ENCODE data around the gene SLC22A6. TPM values are rescaled to one million over a fixed set of nuclear protein-coding genes. Genes with fewer than 3 reads are reported as not detected.

Gene SLC22A6
- total RNA-seq = not detected in 2 replicates

DNA sequence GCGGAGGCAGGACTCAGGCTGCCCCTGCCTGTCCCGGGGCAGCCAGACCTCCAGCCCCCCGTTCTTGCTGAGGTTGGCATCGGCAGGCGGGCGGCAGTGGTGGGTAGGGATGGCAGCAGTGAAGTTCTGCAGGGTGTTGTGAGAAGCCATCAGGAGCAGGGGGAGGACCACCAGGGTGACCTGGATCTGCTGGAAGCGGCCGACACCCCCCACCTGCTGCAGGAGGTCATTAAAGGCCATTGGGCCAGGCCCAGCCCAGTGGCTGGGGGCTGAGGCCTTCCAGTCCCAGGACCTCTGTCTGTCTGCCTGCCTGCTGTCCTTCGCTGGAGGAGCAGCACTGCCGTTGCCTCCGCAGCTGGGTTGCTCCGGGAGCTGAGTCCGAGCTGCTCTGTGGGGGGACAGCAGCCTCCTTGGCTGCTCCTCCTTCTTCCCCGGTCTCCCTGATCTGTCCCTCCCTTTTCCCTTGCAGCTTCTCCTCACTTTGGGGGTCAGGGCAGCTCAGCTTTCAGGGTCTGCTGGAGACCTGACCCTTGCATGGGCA, at the start of gene SLC22A6:
Gene SLC22A6, minus strand, starts transcription at position 517 of the 541 bp plus-strand sequence. Its CDS starts 277 bp downstream, at position 240.

DNA sequence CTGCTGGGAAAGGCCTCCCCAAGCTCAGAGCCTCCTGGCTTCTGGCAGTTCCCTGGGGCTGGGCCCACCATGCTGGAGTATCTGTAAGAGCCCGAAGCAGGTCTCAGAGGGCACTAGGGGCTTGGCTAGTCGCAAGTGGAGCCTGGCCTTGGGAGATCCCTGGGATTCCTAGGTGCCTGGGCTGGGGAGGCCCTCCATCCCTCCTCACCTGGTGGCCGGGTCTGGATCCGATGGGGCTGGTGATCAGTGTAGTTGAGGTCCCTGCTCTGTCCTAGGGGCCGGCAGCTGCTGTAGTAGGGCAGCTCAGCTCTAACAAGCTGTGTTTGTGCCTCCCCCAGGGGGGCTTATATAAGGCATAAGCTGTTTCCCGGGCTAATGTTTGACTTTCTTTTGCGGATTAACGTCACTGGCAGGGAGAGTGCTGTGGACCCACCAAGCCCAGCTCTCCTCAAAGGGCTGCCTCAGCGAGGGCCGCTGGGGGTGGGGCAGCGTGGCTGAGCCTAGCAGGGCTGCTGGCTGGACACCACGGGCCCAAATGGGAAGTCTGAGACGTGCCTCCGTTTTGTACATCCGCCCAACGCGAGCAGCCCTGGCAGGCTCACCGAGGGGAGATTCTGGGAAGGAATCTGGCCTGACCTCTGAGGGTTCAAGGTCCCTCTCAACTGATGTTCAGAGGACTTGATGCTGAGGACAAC, 30.9 kb upstream of the SLC22A6 start, which contains the start of gene SLC22A8:
Gene SLC22A8, minus strand, starts transcription at position 321 of the 695 bp plus-strand sequence. CDS start 883 bp downstream, outside the sequence.

Other genes starting within 250 kb of the SLC22A6 start
- gene ZBTB3, start 230.8 kb downstream of the SLC22A6 start, total RNA-seq = 6.5 and 7.6 TPM in 2 replicates
- 61.4 and 68.5 TPM in 2 replicates for gene POLR2G, start 223.4 kb downstream of the SLC22A6 start, total RNA-seq
- 10.7 and 11.7 TPM in 2 replicates for gene TAF6L, start 213.6 kb downstream of the SLC22A6 start, total RNA-seq
- gene TMEM179B, start 197.6 kb downstream of the SLC22A6 start, total RNA-seq = 77.8 and 83.1 TPM in 2 replicates
- gene TMEM223, start 193.0 kb downstream of the SLC22A6 start, total RNA-seq = 18.6 and 31.2 TPM in 2 replicates
- gene NXF1, start 179.5 kb downstream of the SLC22A6 start, total RNA-seq = 19.3 and 20.2 TPM in 2 replicates
- gene STX5, start 152.9 kb downstream of the SLC22A6 start, total RNA-seq = 57.0 and 62.5 TPM in 2 replicates
- gene TEX54, start 152.1 kb downstream of the SLC22A6 start, total RNA-seq = not detected in 2 replicates
- 20.4 and 50.1 TPM in 2 replicates for gene WDR74, start 145.4 kb downstream of the SLC22A6 start, total RNA-seq
- 153 and 162 TPM in 2 replicates for gene SLC3A2, start 104.1 kb downstream of the SLC22A6 start, total RNA-seq
- not detected in 2 replicates for gene CHRM1, start 63.6 kb downstream of the SLC22A6 start, total RNA-seq
- gene SLC22A8, start 30.9 kb upstream of the SLC22A6 start, total RNA-seq = not detected in 2 replicates
- gene SLC22A24, start 159.3 kb upstream of the SLC22A6 start, total RNA-seq = not detected in 2 replicates